K562 (cell line): ENCODE measurements around the gene RAB25. TPM values are rescaled to one million over a fixed set of nuclear protein-coding genes. Genes with fewer than 3 reads are reported as not detected.

Source experiments
- CTBP1 ChIP-seq: fragments of 450-650 bp; IDR thresholded peaks from 2 replicates; pipeline ENCODE4 v1.6.1; 2016; ENCODE audit warnings: borderline replicate concordance
- KDM2B ChIP-seq: fragments of 250-450 bp; sonication (Bioruptor Pico); IDR thresholded peaks from 2 replicates; pipeline ENCODE4 v1.8.0; 2021; ENCODE audit warnings: mild to moderate bottlenecking, moderate library complexity
- LARP7 ChIP-seq: fragments of 450-650 bp; IDR thresholded peaks from 2 replicates; pipeline ENCODE4 v1.6.1; 2016
- MECOM ChIP-seq: fragments of 250-450 bp; sonication (Bioruptor Pico); IDR thresholded peaks from 2 replicates; pipeline ENCODE4 v1.8.0; 2022; ENCODE audit warnings: inconsistent platforms
- NR2C2 ChIP-seq, 2 experiments: fragments of 200-800 bp in 1 of 2; sonication (Bioruptor generic) in 1 of 2; sonication (generic) in 1 of 2; formaldehyde crosslinking in 1 of 2; IDR thresholded peaks; 2 replicates each; pipeline versions ENCODE4 v1.6.1 to v1.8.0; 2016 to 2022; ENCODE audit warnings: mild to moderate bottlenecking in 1 of 2, missing compliant biosample characterization in 1 of 2, missing genetic modification characterization in 1 of 2, missing genetic modification reagents in 1 of 2
- PCBP1 ChIP-seq: fragments of 200-400 bp; formaldehyde crosslinking; IDR thresholded peaks from 2 replicates; pipeline ENCODE4 v1.6.1; 2018; ENCODE audit warnings: mild to moderate bottlenecking, low read depth, low read length; ENCODE audit not compliant: poor library complexity, severe bottlenecking
- RBM14 ChIP-seq: fragments of 200-400 bp; formaldehyde crosslinking; IDR thresholded peaks from 2 replicates; pipeline ENCODE4 v1.6.1; 2018; ENCODE audit warnings: low read depth, mild to moderate bottlenecking, low read length, moderate library complexity, borderline replicate concordance; ENCODE audit not compliant: insufficient read depth
- RNF2 ChIP-seq: sonication (generic); IDR thresholded peaks from 2 replicates; pipeline ENCODE4 v1.6.1; 2016
- TAF9B ChIP-seq: fragments of 450-650 bp; IDR thresholded peaks from 2 replicates; pipeline ENCODE4 v1.6.1; 2018; ENCODE audit warnings: mild to moderate bottlenecking; ENCODE audit not compliant: partially characterized antibody
- TCFL5 ChIP-seq: fragments of 250-450 bp; sonication (Bioruptor Pico); conservative IDR thresholded peaks from 2 replicates; pipeline ENCODE4 v1.6.1; 2021; ENCODE audit warnings: mild to moderate bottlenecking, moderate library complexity, matching md5 sums
- ZNF318 ChIP-seq, 2 experiments: fragments of 450-650 bp; IDR thresholded peaks; 2 replicates each; pipeline ENCODE4 v1.6.1; 2016; ENCODE audit warnings: mild to moderate bottlenecking in 2 of 2, borderline replicate concordance in 1 of 2, low read depth in 1 of 2, moderate library complexity in 1 of 2
- ZNF583 ChIP-seq: fragments of 250-450 bp; sonication (Bioruptor Pico); IDR thresholded peaks from 2 replicates; pipeline ENCODE4 v1.4.0; 2020
- polyA plus RNA-seq, 8 experiments: library from polyadenylated mRNA; depleted of rRNA in 4 of 8; stranded (reverse) in 5 of 8; unstranded in 3 of 8; fragments of >200 nt; fragmentation: Nextera tagmentation in 2 of 8; fragmentation: Illumina TruSeq in 1 of 8; extraction: Ambion mirVana in 2 of 8; extraction: Trizol in 1 of 8; gene quantifications; 2 replicates each; pipeline versions ENCODE4 v1.2.1 to v1.2.3, GENCODE V29; 2011 to 2014; ENCODE audit warnings: inconsistent platforms in 1 of 8, missing spikeins in 1 of 8
- total RNA-seq, 7 experiments: library from RNA; depleted of rRNA in 6 of 7; stranded (reverse); fragments of >200 nt in 6 of 7; fragmentation: Illumina TruSeq in 2 of 7; extraction: Trizol in 2 of 7; gene quantifications; 2 replicates each; pipeline versions ENCODE4 v1.2.1 to v1.2.3, GENCODE V29; 2011 to 2021; ENCODE audit warnings: low replicate concordance in 1 of 7
- TF ChIP-seq, protein P1 (sequence below): sonication (generic); formaldehyde crosslinking; IDR thresholded peaks from 2 replicates; pipeline ENCODE4 v1.8.0; 2022; ENCODE audit warnings: missing genetic modification reagents, mild to moderate bottlenecking, moderate library complexity, borderline replicate concordance
- TF ChIP-seq, protein P2 (sequence below), 2 experiments: fragments of 450-650 bp; IDR thresholded peaks; 2 replicates each; pipeline ENCODE4 v1.6.1; 2016

The RAB25 gene
- total and polyA plus RNA-seq, 9 of the 15 experiments (the other 6 are each of a cell fraction or from before 2014, with no cell fraction given) = 0.10 to 0.27 (median 0.13) TPM; not detected in 6

DNA sequence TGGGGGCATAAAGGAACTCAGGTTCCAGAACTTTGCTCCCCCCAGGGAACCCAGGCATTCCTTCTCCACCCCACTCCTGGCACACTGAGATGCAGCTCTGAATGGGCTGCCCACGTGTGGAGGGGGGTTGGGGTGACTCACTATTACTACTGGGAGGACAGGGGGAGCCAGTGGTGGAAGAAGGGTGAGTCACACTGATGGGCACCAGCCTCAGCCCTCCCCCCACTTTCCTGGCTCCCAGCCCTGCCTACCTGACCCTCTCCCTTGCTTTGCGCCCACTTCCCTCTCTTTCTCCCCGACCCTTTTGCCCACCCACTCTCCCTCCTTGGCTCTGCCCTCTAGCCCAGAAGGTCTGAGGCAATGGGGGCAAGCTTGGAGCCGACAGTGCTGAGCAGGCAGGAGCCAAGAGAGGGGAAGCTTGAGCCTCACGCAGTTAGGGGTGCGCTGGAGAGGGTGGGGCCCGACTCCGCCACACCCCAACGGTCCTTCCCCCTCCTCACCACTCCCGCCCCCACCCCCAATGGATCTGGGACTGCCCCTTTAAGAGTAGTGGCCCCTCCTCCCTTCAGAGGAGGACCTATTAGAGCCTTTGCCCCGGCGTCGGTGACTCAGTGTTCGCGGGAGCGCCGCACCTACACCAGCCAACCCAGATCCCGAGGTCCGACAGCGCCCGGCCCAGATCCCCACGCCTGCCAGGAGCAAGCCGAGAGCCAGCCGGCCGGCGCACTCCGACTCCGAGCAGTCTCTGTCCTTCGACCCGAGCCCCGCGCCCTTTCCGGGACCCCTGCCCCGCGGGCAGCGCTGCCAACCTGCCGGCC lies 53.4 kb downstream of the RAB25 start, which contains the start of gene LMNA (continued):
- no peak for TF ChIP-seq NR2C2 (CRISPR knock-in tag; IDR thresholded peaks at IDR 0.05)
- no peak; the same call in 1 of the 2 replicates for TF ChIP-seq NR2C2 (tag; IDR thresholded peaks at IDR 0.05)
- peak; percentile 82; the same call in 1 of the 2 replicates for TF ChIP-seq LARP7
- TF ChIP-seq TAF9B = no peak
- no peak for TF ChIP-seq RBM14
- TF ChIP-seq TCFL5 = no peak
- no peak for TF ChIP-seq KDM2B (CRISPR knock-in tag)
- peak; percentile 77 for TF ChIP-seq CTBP1
- no peak for TF ChIP-seq ZNF583
- TF ChIP-seq, protein P1, sequence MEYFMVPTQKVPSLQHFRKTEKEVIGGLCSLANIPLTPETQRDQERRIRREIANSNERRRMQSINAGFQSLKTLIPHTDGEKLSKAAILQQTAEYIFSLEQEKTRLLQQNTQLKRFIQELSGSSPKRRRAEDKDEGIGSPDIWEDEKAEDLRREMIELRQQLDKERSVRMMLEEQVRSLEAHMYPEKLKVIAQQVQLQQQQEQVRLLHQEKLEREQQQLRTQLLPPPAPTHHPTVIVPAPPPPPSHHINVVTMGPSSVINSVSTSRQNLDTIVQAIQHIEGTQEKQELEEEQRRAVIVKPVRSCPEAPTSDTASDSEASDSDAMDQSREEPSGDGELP = peak; percentile 5; the same call in 1 of the 2 replicates
- TF ChIP-seq MECOM (CRISPR knock-in tag) = no peak
- TF ChIP-seq ZNF318 (IDR thresholded peaks at IDR 0.05; ENCODE audit: borderline replicate concordance in 1 of 2, low read depth in 1 of 2) = 0 out of 4 replicates have a peak, but pooled peaks of 1 of the 2 experiments have one; percentile 33
- TF ChIP-seq PCBP1 = no peak
- TF ChIP-seq, protein P2, sequence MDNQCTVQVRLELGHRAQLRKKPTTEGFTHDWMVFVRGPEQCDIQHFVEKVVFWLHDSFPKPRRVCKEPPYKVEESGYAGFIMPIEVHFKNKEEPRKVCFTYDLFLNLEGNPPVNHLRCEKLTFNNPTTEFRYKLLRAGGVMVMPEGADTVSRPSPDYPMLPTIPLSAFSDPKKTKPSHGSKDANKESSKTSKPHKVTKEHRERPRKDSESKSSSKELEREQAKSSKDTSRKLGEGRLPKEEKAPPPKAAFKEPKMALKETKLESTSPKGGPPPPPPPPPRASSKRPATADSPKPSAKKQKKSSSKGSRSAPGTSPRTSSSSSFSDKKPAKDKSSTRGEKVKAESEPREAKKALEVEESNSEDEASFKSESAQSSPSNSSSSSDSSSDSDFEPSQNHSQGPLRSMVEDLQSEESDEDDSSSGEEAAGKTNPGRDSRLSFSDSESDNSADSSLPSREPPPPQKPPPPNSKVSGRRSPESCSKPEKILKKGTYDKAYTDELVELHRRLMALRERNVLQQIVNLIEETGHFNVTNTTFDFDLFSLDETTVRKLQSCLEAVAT (IDR thresholded peaks at IDR 0.05) = peak in 1 of 2 experiments; percentile 14; a peak in 1 of 4 replicates
- TF ChIP-seq RNF2 = 0 out of 2 replicates have a peak, but pooled peaks have one; percentile 40
